CD4-positive, alpha-beta memory T cell (primary cell): ENCODE data around the gene SPARC. TPM values are rescaled to one million over a fixed set of nuclear protein-coding genes. Genes with fewer than 3 reads are reported as not detected.

Experiments
- CTCF ChIA-PET: fragments of 350-600 bp; sonication (Branson Sonifier 250); formaldehyde crosslinking; loops from one replicate; lab custom pipeline; 2021; ENCODE audit warnings: inconsistent platforms; ENCODE audit not compliant: partially characterized antibody; lab: Charles Lee
- POLR2A ChIA-PET: fragments of 350-600 bp; sonication (Branson Sonifier 250); formaldehyde crosslinking; loops from one replicate; lab custom pipeline; 2021; ENCODE audit not compliant: partially characterized antibody; lab: Charles Lee
- DNase-seq, 5 donors: peaks; one replicate each; pipeline versions ENCODE4 v3.0.0 to v3.0.0-alpha.2; 2020 to 2022; ENCODE audit warnings: mixed read lengths in 1 of 5
- H3K27ac ChIP-seq: one replicate; pipeline ENCODE4 v1.7.0; 2013; ENCODE audit warnings: low read depth, low read length
- H3K27me3 ChIP-seq: 2 replicates; pipeline ENCODE4 v1.7.0; 2013; ENCODE audit warnings: mild to moderate bottlenecking, low read length, moderate library complexity; ENCODE audit not compliant: insufficient read depth
- H3K36me3 ChIP-seq: 2 replicates; pipeline ENCODE4 v1.7.0; 2013; ENCODE audit warnings: mild to moderate bottlenecking, low read length, moderate library complexity; ENCODE audit not compliant: insufficient read depth
- H3K4me1 ChIP-seq: 2 replicates; pipeline ENCODE4 v1.7.0; 2013; ENCODE audit warnings: mild to moderate bottlenecking, low read length, moderate library complexity; ENCODE audit not compliant: insufficient read depth
- H3K4me3 ChIP-seq, 2 donors: one replicate each; pipeline ENCODE4 v1.7.0; 2013; ENCODE audit warnings: low read length in 2 of 2, mild to moderate bottlenecking in 1 of 2
- H3K9me3 ChIP-seq, 2 donors: one replicate each; pipeline ENCODE4 v1.7.0; 2013; ENCODE audit warnings: low read length in 2 of 2, control low read depth in 1 of 2; ENCODE audit not compliant: control insufficient read depth in 1 of 2
- H3K27ac Mint-ChIP-seq, 7 donors: one replicate each; pipeline ENCODE4 v1.8.0; 2020 to 2021; ENCODE audit warnings: mixed read lengths in 7 of 7, mild to moderate bottlenecking in 6 of 7, inconsistent platforms in 3 of 7, moderate library complexity in 3 of 7
- H3K27me3 Mint-ChIP-seq, 2 donors: one replicate each; pipeline ENCODE4 v1.8.0; 2020 to 2021; ENCODE audit warnings: mixed read lengths in 2 of 2
- H3K36me3 Mint-ChIP-seq, 2 donors: one replicate each; pipeline ENCODE4 v1.8.0; 2020 to 2021; ENCODE audit warnings: mixed read lengths in 2 of 2, inconsistent platforms in 1 of 2, mild to moderate bottlenecking in 1 of 2
- H3K4me1 Mint-ChIP-seq, 4 donors: one replicate each; pipeline ENCODE4 v1.8.0; 2020 to 2021; ENCODE audit warnings: mixed read lengths in 4 of 4, mild to moderate bottlenecking in 1 of 4
- H3K4me3 Mint-ChIP-seq, 8 donors: one replicate each; pipeline ENCODE4 v1.8.0; 2020 to 2021; ENCODE audit warnings: mixed read lengths in 8 of 8, mild to moderate bottlenecking in 7 of 8, moderate library complexity in 6 of 8, inconsistent platforms in 3 of 8
- H3K9me3 Mint-ChIP-seq, 8 donors: one replicate each; pipeline ENCODE4 v1.8.0; 2020 to 2021; ENCODE audit warnings: mixed read lengths in 8 of 8, mild to moderate bottlenecking in 5 of 8, inconsistent platforms in 3 of 8, moderate library complexity in 1 of 8
- intact Hi-C: fragments of 100-400 bp; cut with micrococcal nuclease; formaldehyde crosslinking; loops from one replicate; pipeline ENCODE4 v1.15.1; 2023
- polyA plus RNA-seq, 2 donors: library from polyadenylated mRNA; unstranded; fragments of 300-500 nt; fragmentation: Illumina TruSeq; gene quantifications; one replicate each; pipeline ENCODE4 v1.2.3, GENCODE V29; 2021
- total RNA-seq, 2 experiments: library from RNA; stranded (reverse); gene quantifications; one replicate each; pipeline ENCODE4 v1.2.3, GENCODE V29; 2021

The SPARC gene
- total and polyA plus RNA-seq, 4 experiments from 2014 or later: 0.19 to 0.47 (median 0.37) TPM; not detected in 1

- ChIA-PET CTCF (interaction anchor here (0.6 to 3.8 kb wide), 14 partner anchors 9 to 846 kb away, joined by 3 to 30 read pairs (median 3); partner anchors contain the start of gene SLC36A1), POLR2A (interaction anchor here (2.3 kb wide), 1 partner anchor 110 kb away, joined by 12 read pairs; the partner anchor contains the start of gene G3BP1)
- peaks cover 12% of the 10 kb centered on the region for H3K4me1 ChIP-seq
- no peak for DNase-seq
- H3K9me3 ChIP-seq: no peaks in the 10 kb centered on the region
- Mint-ChIP-seq H3K4me1 (peaks cover 4 to 18% (median 6%) of the 10 kb centered on the region in 4 donors), H3K27me3 (peaks cover 0 to 9% of the 10 kb centered on the region in 2 donors), H3K36me3 (no peaks in the 10 kb centered on the region), H3K27ac (no peak overlapping the region), H3K4me3 (no peak overlapping the region), H3K9me3 (no peaks in the 10 kb centered on the region)
- H3K27me3 ChIP-seq: no peaks in the 10 kb centered on the region
- no peak overlapping the region for H3K4me3 ChIP-seq
- intact Hi-C loops: no loop called here
- H3K27ac ChIP-seq: no peak overlapping the region
- no peaks in the 10 kb centered on the region for H3K36me3 ChIP-seq
These were observed 25.9 kb downstream of the SPARC start for GRCh38 chr5:151660616-151661495.

GRCh38 chr5:151659001-151659754 is 27.5 kb downstream of the SPARC start:
- Histone ChIP-seq H3K4me1 (peaks cover 12% of the 10 kb centered on the region), H3K27ac (no peak overlapping the region), H3K9me3 (no peaks in the 10 kb centered on the region), H3K4me3 (no peak overlapping the region), H3K36me3 (no peaks in the 10 kb centered on the region), H3K27me3 (no peaks in the 10 kb centered on the region)
- H3K9me3 Mint-ChIP-seq: no peaks in the 10 kb centered on the region
- POLR2A ChIA-PET: interaction anchor here (1.7 kb wide), 1 partner anchor 112 kb away, joined by 16 read pairs; the partner anchor contains the start of gene G3BP1
- no peaks in the 10 kb centered on the region for H3K36me3 Mint-ChIP-seq
- peak; percentile 66 to 76 (median 74) for DNase-seq
- intact Hi-C loops: loop anchor here (1.0 kb wide), 2 partner anchors 81 to 112 kb away; partner anchors contain the start of gene G3BP1
- no peak overlapping the region for H3K4me3 Mint-ChIP-seq
- peak overlapping the region in 1 of 7 donors; percentile 41 for H3K27ac Mint-ChIP-seq
- CTCF ChIA-PET: interaction anchor here (0.6 to 2.8 kb wide), 34 partner anchors 8 to 855 kb away, joined by 3 to 22 read pairs (median 4); partner anchors contain the start of genes ATOX1 and G3BP1
- H3K4me1 Mint-ChIP-seq: peaks cover 4 to 18% (median 6%) of the 10 kb centered on the region in 4 donors
- H3K27me3 Mint-ChIP-seq: peaks cover 0 to 14% of the 10 kb centered on the region in 2 donors

GRCh38 chr5:151657114-151657513 is 29.6 kb downstream of the SPARC start:
- H3K9me3 ChIP-seq: no peaks in the 10 kb centered on the region
- Mint-ChIP-seq H3K27ac (no peak overlapping the region), H3K36me3 (no peaks in the 10 kb centered on the region), H3K27me3 (peaks cover 0 to 12% of the 10 kb centered on the region in 2 donors), H3K4me1 (peaks cover 0 to 4% (median under 1%) of the 10 kb centered on the region in 4 donors), H3K9me3 (no peaks in the 10 kb centered on the region), H3K4me3 (no peak overlapping the region)
- no peak for DNase-seq
- POLR2A ChIA-PET: interaction anchor here (0.6 kb wide), 1 partner anchor 113 kb away, joined by 3 read pairs; no protein-coding TSS in a partner anchor
- no peaks in the 10 kb centered on the region for H3K27me3 ChIP-seq
- H3K4me3 ChIP-seq: no peak overlapping the region
- intact Hi-C loops: no loop called here
- H3K4me1 ChIP-seq: peaks cover 8% of the 10 kb centered on the region
- H3K27ac ChIP-seq: no peak overlapping the region
- CTCF ChIA-PET: interaction anchor here (0.8 to 2.8 kb wide), 3 partner anchors 12 to 113 kb away, joined by 3 to 16 read pairs (median 3); partner anchors contain the start of gene G3BP1
- no peaks in the 10 kb centered on the region for H3K36me3 ChIP-seq

GRCh38 chr5:151656311-151656710 is 30.4 kb downstream of the SPARC start:
- POLR2A ChIA-PET: no interaction called here
- intact Hi-C loops: no loop called here

GRCh38 chr5:151651997-151652645 is 34.6 kb downstream of the SPARC start:
- POLR2A ChIA-PET: interaction anchor here (1.3 to 2.4 kb wide), 2 partner anchors 120 to 205 kb away, joined by 5 to 12 read pairs; partner anchors contain the start of genes G3BP1 and SLC36A1
- peak; percentile 56 to 73 (median 68) for DNase-seq
- Histone ChIP-seq H3K4me3 (no peak overlapping the region), H3K9me3 (no peaks in the 10 kb centered on the region), H3K27me3 (no peaks in the 10 kb centered on the region), H3K4me1 (no peaks in the 10 kb centered on the region), H3K27ac (no peak overlapping the region), H3K36me3 (no peaks in the 10 kb centered on the region)
- CTCF ChIA-PET: interaction anchor here (0.7 to 3.5 kb wide), 34 partner anchors 9 to 336 kb away, joined by 3 to 99 read pairs (median 5); partner anchors contain the start of gene SLC36A1
- H3K4me3 Mint-ChIP-seq: no peak overlapping the region
- H3K36me3 Mint-ChIP-seq: no peaks in the 10 kb centered on the region
- peaks cover 0 to 2% (median 0%) of the 10 kb centered on the region in 4 donors for H3K4me1 Mint-ChIP-seq
- peaks cover 0 to 8% of the 10 kb centered on the region in 2 donors for H3K27me3 Mint-ChIP-seq
- intact Hi-C loops: loop anchor here (1.0 to 5.0 kb wide), 3 partner anchors 130 to 205 kb away; partner anchors contain the start of gene SLC36A1
- H3K27ac Mint-ChIP-seq: no peak overlapping the region
- no peaks in the 10 kb centered on the region for H3K9me3 Mint-ChIP-seq

More at GRCh38 chr5:151656311-151656710, 30.4 kb downstream of the SPARC start:
- Histone ChIP-seq H3K4me3 (no peak overlapping the region), H3K36me3 (no peaks in the 10 kb centered on the region), H3K9me3 (no peaks in the 10 kb centered on the region), H3K27ac (no peak overlapping the region), H3K4me1 (peaks cover 8% of the 10 kb centered on the region), H3K27me3 (no peaks in the 10 kb centered on the region)
- CTCF ChIA-PET: interaction anchor here (0.7 to 1.3 kb wide), 2 partner anchors 11 to 84 kb away, joined by 3 read pairs; no protein-coding TSS in a partner anchor
- Mint-ChIP-seq H3K27me3 (peaks cover 0 to 12% of the 10 kb centered on the region in 2 donors), H3K36me3 (no peaks in the 10 kb centered on the region), H3K9me3 (no peaks in the 10 kb centered on the region), H3K27ac (no peak overlapping the region), H3K4me3 (no peak overlapping the region), H3K4me1 (peaks cover 0 to 4% (median 1%) of the 10 kb centered on the region in 4 donors)
- DNase-seq: no peak

GRCh38 chr5:151648988-151649387 is 37.7 kb downstream of the SPARC start:
- Histone ChIP-seq H3K27me3 (no peaks in the 10 kb centered on the region), H3K4me1 (no peaks in the 10 kb centered on the region), H3K36me3 (no peaks in the 10 kb centered on the region), H3K4me3 (no peak overlapping the region), H3K27ac (no peak overlapping the region), H3K9me3 (no peaks in the 10 kb centered on the region)
- POLR2A ChIA-PET: no interaction called here
- no peak overlapping the region for H3K27ac Mint-ChIP-seq
- peaks cover 0 to 2% (median 0%) of the 10 kb centered on the region in 4 donors for H3K4me1 Mint-ChIP-seq
- no peaks in the 10 kb centered on the region for H3K9me3 Mint-ChIP-seq
- peaks cover 2 to 3% of the 10 kb centered on the region in 2 donors for H3K27me3 Mint-ChIP-seq
- no peak overlapping the region for H3K4me3 Mint-ChIP-seq
- intact Hi-C loops: no loop called here
- H3K36me3 Mint-ChIP-seq: no peaks in the 10 kb centered on the region
- CTCF ChIA-PET: interaction anchor here (1.0 to 2.8 kb wide), 5 partner anchors 10 to 201 kb away, joined by 3 to 16 read pairs (median 7); partner anchors contain the start of gene SLC36A1
- no peak for DNase-seq
